Left ventricle myocardium inferior (tissue), 1 donor: ENCODE data around the gene TUBA1B. TPM values are rescaled to one million over a fixed set of nuclear protein-coding genes. Genes with fewer than 3 reads are reported as not detected.

Experiments
- DNase-seq: peaks from one replicate; pipeline ENCODE4 v3.0.0-alpha.2; 2020
- H3K27ac ChIP-seq: fragments of 200-600 bp; replicated peaks from 2 replicates; pipeline ENCODE4 v1.8.0; 2021
- H3K27me3 ChIP-seq: fragments of 200-600 bp; 2 replicates; pipeline ENCODE4 v1.8.0; 2021; ENCODE audit warnings: low read depth
- H3K36me3 ChIP-seq: fragments of 200-600 bp; 2 replicates; pipeline ENCODE4 v1.8.0; 2021
- H3K4me1 ChIP-seq: fragments of 200-600 bp; 2 replicates; pipeline ENCODE4 v1.8.0; 2021
- H3K4me3 ChIP-seq: fragments of 200-600 bp; 2 replicates; pipeline ENCODE4 v1.8.0; 2021; ENCODE audit warnings: mild to moderate bottlenecking, moderate library complexity
- H3K9me3 ChIP-seq: fragments of 200-600 bp; replicated peaks from 2 replicates; pipeline ENCODE4 v1.8.0; 2021
- CTCF ChIP-seq: fragments of 200-600 bp; IDR thresholded peaks from 2 replicates; pipeline ENCODE4 v1.8.0; 2021; ENCODE audit warnings: antibody characterized with exemption, mild to moderate bottlenecking, borderline replicate concordance
- intact Hi-C: fragments of 100-400 bp; cut with micrococcal nuclease; formaldehyde crosslinking; loops from one replicate; pipeline ENCODE4 v1.11.0; 2022
- total RNA-seq: library from RNA; stranded (reverse); fragmentation: NEBNext Ultra II Directional; extraction: Animal tissue kit (Norgen Biotek cat#: 25700); gene quantifications from one replicate; pipeline ENCODE4 v1.2.1, GENCODE V29; 2021
- donor health status: DM: no; HTN: yes; CAD: no; lungs with severe emphysema.

The TUBA1B gene
- total RNA-seq, 1 donor from 2014 or later = 318 TPM

- Histone ChIP-seq H3K9me3 (no peaks in the 10 kb centered on the region), H3K36me3 (no peaks in the 10 kb centered on the region), H3K4me3 (peak overlapping the region; percentile 63), H3K27me3 (peaks cover 64% of the 10 kb centered on the region), H3K27ac (peak overlapping the region; percentile 24), H3K4me1 (peaks cover 73% of the 10 kb centered on the region)
- intact Hi-C loops = loop anchor here (5.0 to 10.0 kb wide), 2 partner anchors 32 to 145 kb away; no protein-coding TSS in a partner anchor
- no peak for TF ChIP-seq CTCF
- peak; percentile 39 for DNase-seq
Observed at GRCh38 chr12:49089821-49090773, 41.1 kb downstream of the TUBA1B start.

- H3K27me3 ChIP-seq = peaks cover 55% of the 10 kb centered on the region
- no peak overlapping the region for H3K4me3 ChIP-seq
- no peaks in the 10 kb centered on the region for H3K36me3 ChIP-seq
- H3K9me3 ChIP-seq = no peaks in the 10 kb centered on the region
- H3K4me1 ChIP-seq = peaks cover 61% of the 10 kb centered on the region
- no peak for TF ChIP-seq CTCF
- intact Hi-C loops = loop anchor here (5.0 to 10.0 kb wide), 2 partner anchors 33 to 146 kb away; no protein-coding TSS in a partner anchor
- DNase-seq = no peak
- H3K27ac ChIP-seq = no peak overlapping the region
Observed at GRCh38 chr12:49088932-49089330, 42.3 kb downstream of the TUBA1B start.

GRCh38 chr12:49088150-49088931 lies 42.9 kb downstream of the TUBA1B start:
- TF ChIP-seq CTCF = peak; percentile 93
- peak overlapping the region; percentile 38 for H3K4me3 ChIP-seq
- H3K36me3 ChIP-seq = no peaks in the 10 kb centered on the region
- peak; percentile 60 for DNase-seq
- intact Hi-C loops = loop anchor here (5.0 to 10.0 kb wide), 2 partner anchors 34 to 146 kb away; no protein-coding TSS in a partner anchor
- peaks cover 49% of the 10 kb centered on the region for H3K27me3 ChIP-seq
- no peak overlapping the region for H3K27ac ChIP-seq
- H3K4me1 ChIP-seq = peaks cover 55% of the 10 kb centered on the region
- H3K9me3 ChIP-seq = no peaks in the 10 kb centered on the region

- no peak overlapping the region for H3K27ac ChIP-seq
- H3K36me3 ChIP-seq = no peaks in the 10 kb centered on the region
Observed at GRCh38 chr12:49086116-49086515, 45.1 kb downstream of the TUBA1B start.

More at GRCh38 chr12:49086116-49086515, 45.1 kb downstream of the TUBA1B start:
- intact Hi-C loops = loop anchor here (5.0 to 10.0 kb wide), 2 partner anchors 36 to 149 kb away; no protein-coding TSS in a partner anchor
- TF ChIP-seq CTCF = no peak
- H3K4me1 ChIP-seq = peaks cover 33% of the 10 kb centered on the region
- DNase-seq = no peak
- peaks cover 28% of the 10 kb centered on the region for H3K27me3 ChIP-seq
- no peaks in the 10 kb centered on the region for H3K9me3 ChIP-seq
- H3K4me3 ChIP-seq = no peak overlapping the region
